ENCODE measurements around the gene DNAAF6. TPM values are rescaled to one million over a fixed set of nuclear protein-coding genes. Genes with fewer than 3 reads are reported as not detected.
"Not testable (repeated sequence)": the region's sequence is repeated elsewhere in the genome, so short reads cannot be mapped to it uniquely, and the experiment has no call there.

Gene DNAAF6
- not detected for total RNA-seq (2021; fragmentation: NEBNext Ultra II Directional; extraction: Animal tissue kit (Norgen Biotek cat#: 25700))
- long read RNA-seq = 0 reads

DNA sequence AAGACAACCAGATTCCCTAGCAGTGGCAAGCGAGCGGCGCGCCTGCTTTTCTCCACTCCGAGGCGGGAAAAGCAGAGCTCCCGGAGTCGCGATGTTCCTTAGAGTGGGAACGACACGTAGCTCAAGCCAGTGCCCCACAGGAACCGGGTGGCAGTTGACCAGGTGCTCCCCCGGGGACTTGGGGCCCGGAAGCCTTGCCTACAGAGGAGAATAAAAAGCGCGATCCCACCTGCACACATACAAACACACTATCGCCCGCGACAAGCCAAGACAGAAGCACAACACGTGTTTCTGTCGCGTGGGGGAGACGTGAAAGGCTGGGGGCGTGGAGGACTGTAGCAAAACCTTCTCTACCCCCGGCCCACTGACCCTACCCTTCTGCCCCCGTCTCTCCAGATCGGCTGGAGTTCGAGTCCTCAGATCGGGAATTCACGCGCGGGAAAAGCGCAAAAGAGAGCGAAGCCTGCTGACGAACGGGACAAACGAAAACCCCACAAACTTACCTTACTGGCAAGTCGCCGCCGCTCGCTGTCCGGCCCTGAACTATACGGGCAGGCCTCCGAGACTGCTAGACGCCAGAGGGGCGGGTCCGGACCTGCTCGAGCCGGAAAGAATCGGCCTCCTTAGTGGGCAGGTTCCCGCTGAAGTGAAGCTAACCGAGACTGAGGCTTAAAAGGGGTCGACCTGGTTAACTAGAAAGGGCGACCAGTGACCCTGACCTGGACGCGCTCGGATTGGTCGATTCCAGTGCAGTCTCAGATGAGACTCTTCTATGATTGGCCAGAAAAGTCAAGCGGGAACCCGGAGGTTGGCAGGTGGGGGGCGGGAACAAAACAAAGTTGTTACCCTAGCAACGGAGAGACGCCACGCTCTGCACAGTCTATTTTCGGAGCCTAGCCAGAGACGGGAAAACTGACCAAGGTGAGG is at the start of gene DNAAF6, which contains the start of gene NUP62CL:
Gene DNAAF6, plus strand, starts transcription at position 842 of the 927 bp plus-strand sequence. CDS start 6,265 bp downstream, outside the sequence.
Gene NUP62CL, minus strand, starts transcription at position 664 of the 927 bp plus-strand sequence. CDS start 31,287 bp downstream, outside the sequence.
- TF ChIP-seq CTCF (IDR thresholded peaks at IDR 0.05) = no peak
- H3K27ac Mint-ChIP-seq = no peak within 1 kb of the TSS
- no peak for DNase-seq
- no peaks in the 10 kb centered on the region for H3K9me3 Mint-ChIP-seq
- H3K36me3 Mint-ChIP-seq (ENCODE audit: low read depth) = no peaks in the 10 kb centered on the region
- no peaks in the 10 kb centered on the region for H3K4me1 Mint-ChIP-seq (ENCODE audit: low read depth)
- peaks cover 5% of the 10 kb centered on the region for H3K27me3 Mint-ChIP-seq (ENCODE audit: insufficient read depth)
- H3K4me3 Mint-ChIP-seq = peak within 1 kb of the TSS; percentile 84

DNA sequence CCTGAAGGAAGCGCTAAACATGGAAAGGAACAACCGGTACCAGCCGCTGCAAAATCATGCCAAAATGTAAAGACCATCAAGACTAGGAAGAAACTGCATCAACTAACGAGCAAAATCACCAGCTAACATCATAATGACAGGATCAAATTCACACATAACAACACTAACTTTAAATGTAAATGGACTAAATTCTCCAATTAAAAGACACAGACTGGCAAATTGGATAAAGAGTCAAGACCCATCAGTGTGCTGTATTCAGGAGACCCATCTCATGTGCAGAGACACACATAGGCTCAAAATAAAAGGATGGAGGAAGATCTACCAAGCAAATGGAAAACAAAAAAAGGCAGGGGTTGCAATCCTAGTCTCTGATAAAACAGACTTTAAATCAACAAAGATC is 48.8 kb upstream of the DNAAF6 start:
- H3K36me3 Mint-ChIP-seq (ENCODE audit: low read depth); H3K9me3 Mint-ChIP-seq; H3K4me1 Mint-ChIP-seq (ENCODE audit: low read depth); H3K4me3 Mint-ChIP-seq; H3K27ac Mint-ChIP-seq; H3K27me3 Mint-ChIP-seq (ENCODE audit: insufficient read depth); DNase-seq: not testable (repeated sequence)

- no peak for DNase-seq
Measured at GRCh38 chrX:107167163-107167921, 39.1 kb upstream of the DNAAF6 start.

GRCh38 chrX:107168257-107168656 is 38.2 kb upstream of the DNAAF6 start:
- no peaks in the 10 kb centered on the region for H3K36me3 Mint-ChIP-seq (ENCODE audit: low read depth)
- H3K4me1 Mint-ChIP-seq (ENCODE audit: low read depth) = no peaks in the 10 kb centered on the region
- no peaks in the 10 kb centered on the region for H3K9me3 Mint-ChIP-seq
- H3K4me3 Mint-ChIP-seq = no peak overlapping the region
- DNase-seq = no peak
- no peaks in the 10 kb centered on the region for H3K27me3 Mint-ChIP-seq (ENCODE audit: insufficient read depth)
- no peak overlapping the region for H3K27ac Mint-ChIP-seq
- TF ChIP-seq CTCF (IDR thresholded peaks at IDR 0.05) = no peak

More at GRCh38 chrX:107167163-107167921, 39.1 kb upstream of the DNAAF6 start:
- Mint-ChIP-seq H3K36me3 (ENCODE audit: low read depth) (no peaks in the 10 kb centered on the region), H3K9me3 (no peaks in the 10 kb centered on the region), H3K27me3 (ENCODE audit: insufficient read depth) (no peaks in the 10 kb centered on the region), H3K4me1 (ENCODE audit: low read depth) (no peaks in the 10 kb centered on the region), H3K27ac (no peak overlapping the region), H3K4me3 (no peak overlapping the region)
- no peak for TF ChIP-seq CTCF (IDR thresholded peaks at IDR 0.05)

DNA sequence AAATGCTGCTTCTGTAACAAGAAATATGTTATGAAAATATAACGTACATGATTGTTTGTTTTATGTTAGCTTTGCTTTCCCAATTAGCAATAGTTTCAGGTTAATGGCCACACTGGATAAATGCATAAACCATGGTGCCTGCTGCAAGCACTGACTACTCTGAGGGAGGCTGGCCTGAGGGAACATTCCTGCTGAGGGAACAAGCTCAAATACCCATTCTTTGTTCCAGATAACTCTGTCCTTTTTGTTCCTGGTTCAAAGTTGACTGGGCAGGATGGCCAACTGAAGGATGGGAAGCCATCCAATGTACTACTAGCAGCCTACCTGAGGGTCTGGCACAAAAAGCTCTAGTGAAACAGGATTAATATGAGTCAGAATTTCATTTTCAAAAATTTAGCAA is 37.7 kb upstream of the DNAAF6 start:
- no peaks in the 10 kb centered on the region for H3K36me3 Mint-ChIP-seq (ENCODE audit: low read depth)
- H3K4me1 Mint-ChIP-seq (ENCODE audit: low read depth) = no peaks in the 10 kb centered on the region
- no peaks in the 10 kb centered on the region for H3K27me3 Mint-ChIP-seq (ENCODE audit: insufficient read depth)
- H3K9me3 Mint-ChIP-seq = no peaks in the 10 kb centered on the region
- no peak overlapping the region for H3K27ac Mint-ChIP-seq
- no peak for DNase-seq
- TF ChIP-seq CTCF (IDR thresholded peaks at IDR 0.05) = no peak
- no peak overlapping the region for H3K4me3 Mint-ChIP-seq
